GM06990 (cell line): ENCODE results near the gene MLXIP.

Experiments used
- DNase-seq: peaks from one replicate; pipeline ENCODE4 v3.0.0-alpha.2; 2011; ENCODE audit not compliant: insufficient read length; ENCODE audit errors: extremely low read depth
- H3K27me3 ChIP-seq: replicated peaks from 2 replicates; pipeline ENCODE4 v1.6.0; 2011; ENCODE audit warnings: low read length; ENCODE audit not compliant: control insufficient read depth, insufficient read depth
- H3K36me3 ChIP-seq: 2 replicates; pipeline ENCODE4 v1.5.1; 2011; ENCODE audit warnings: low read length; ENCODE audit not compliant: control insufficient read depth, insufficient read depth
- H3K4me3 ChIP-seq: replicated peaks from 2 replicates; pipeline ENCODE4 v1.5.1; 2011; ENCODE audit warnings: low read depth, mild to moderate bottlenecking, control low read depth, low read length
- TF ChIP-seq, protein P1 (sequence below): IDR thresholded peaks from 2 replicates; pipeline ENCODE4 v1.5.1; 2011; ENCODE audit warnings: low read length, control low read depth, mild to moderate bottlenecking, inconsistent platforms; ENCODE audit not compliant: insufficient read depth, poor library complexity, severe bottlenecking

The MLXIP gene

GRCh38 chr12:122148657-122149056, 70.1 kb downstream of the MLXIP start:
- H3K36me3 ChIP-seq, result no peaks in the 10 kb centered on the region
- no peak overlapping the region for H3K4me3 ChIP-seq
- no peaks in the 10 kb centered on the region; the same call in none of the 2 replicates for H3K27me3 ChIP-seq
- TF ChIP-seq, protein P1, sequence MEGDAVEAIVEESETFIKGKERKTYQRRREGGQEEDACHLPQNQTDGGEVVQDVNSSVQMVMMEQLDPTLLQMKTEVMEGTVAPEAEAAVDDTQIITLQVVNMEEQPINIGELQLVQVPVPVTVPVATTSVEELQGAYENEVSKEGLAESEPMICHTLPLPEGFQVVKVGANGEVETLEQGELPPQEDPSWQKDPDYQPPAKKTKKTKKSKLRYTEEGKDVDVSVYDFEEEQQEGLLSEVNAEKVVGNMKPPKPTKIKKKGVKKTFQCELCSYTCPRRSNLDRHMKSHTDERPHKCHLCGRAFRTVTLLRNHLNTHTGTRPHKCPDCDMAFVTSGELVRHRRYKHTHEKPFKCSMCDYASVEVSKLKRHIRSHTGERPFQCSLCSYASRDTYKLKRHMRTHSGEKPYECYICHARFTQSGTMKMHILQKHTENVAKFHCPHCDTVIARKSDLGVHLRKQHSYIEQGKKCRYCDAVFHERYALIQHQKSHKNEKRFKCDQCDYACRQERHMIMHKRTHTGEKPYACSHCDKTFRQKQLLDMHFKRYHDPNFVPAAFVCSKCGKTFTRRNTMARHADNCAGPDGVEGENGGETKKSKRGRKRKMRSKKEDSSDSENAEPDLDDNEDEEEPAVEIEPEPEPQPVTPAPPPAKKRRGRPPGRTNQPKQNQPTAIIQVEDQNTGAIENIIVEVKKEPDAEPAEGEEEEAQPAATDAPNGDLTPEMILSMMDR, result no peak
- no peak for DNase-seq

GRCh38 chr12:122150127-122150681, 71.6 kb downstream of the MLXIP start:
- H3K36me3 ChIP-seq, result no peaks in the 10 kb centered on the region
- H3K27me3 ChIP-seq, result no peaks in the 10 kb centered on the region; the same call in none of the 2 replicates
- TF ChIP-seq, protein P1, result no peak
- no peak for DNase-seq
- H3K4me3 ChIP-seq, result no peak overlapping the region

DNA sequence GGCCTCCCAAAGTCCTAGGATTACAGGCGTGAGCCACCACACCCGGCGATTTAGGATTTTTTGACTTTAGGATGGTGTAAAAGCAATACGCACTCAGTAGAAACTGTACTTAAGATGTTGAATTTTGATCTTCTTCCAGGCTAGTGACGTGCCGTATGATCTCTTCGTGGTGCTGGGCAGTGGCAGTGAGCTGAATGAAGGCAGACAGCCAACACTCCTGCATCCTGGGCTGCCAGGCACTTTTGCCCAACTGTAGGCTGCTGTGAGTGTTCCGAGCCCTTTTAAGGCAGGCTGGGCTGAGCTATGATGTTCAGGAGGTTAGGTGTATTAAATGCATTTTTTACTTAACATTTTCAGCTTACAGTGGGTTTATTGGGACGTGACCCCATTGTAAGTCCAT, 74.2 kb downstream of the MLXIP start:
- H3K36me3 ChIP-seq, result no peaks in the 10 kb centered on the region
- no peak overlapping the region for H3K4me3 ChIP-seq
- H3K27me3 ChIP-seq, result no peaks in the 10 kb centered on the region; the same call in none of the 2 replicates
- DNase-seq, result no peak
- TF ChIP-seq, protein P1, result no peak

DNA sequence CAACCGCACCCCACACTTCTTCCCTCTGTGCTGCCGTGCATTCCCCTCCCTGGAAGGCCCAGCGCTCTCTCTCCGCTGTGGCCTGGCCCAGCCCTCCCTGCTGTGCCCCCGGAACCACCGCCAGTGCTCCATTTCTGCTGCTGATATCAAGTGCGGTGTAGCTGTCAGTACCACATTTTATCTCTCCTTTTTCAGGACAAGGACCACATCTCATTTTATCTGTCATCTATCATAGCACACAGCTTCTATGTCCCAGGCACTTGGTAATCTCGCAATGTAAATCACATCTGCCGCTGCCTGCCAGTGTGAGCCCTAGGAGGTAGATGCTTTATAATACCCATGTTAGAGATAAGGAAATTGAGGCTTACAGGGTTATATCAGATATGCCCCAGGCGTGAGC, 77.1 kb downstream of the MLXIP start:
- no peak for DNase-seq
- no peak overlapping the region for H3K4me3 ChIP-seq
- no peaks in the 10 kb centered on the region for H3K36me3 ChIP-seq
- H3K27me3 ChIP-seq, result no peaks in the 10 kb centered on the region
- TF ChIP-seq, protein P1, result no peak

GRCh38 chr12:122158700-122159285, 80.2 kb downstream of the MLXIP start:
- no peak for DNase-seq
- TF ChIP-seq, protein P1, result no peak
- no peak overlapping the region for H3K4me3 ChIP-seq

More at GRCh38 chr12:122158700-122159285, 80.2 kb downstream of the MLXIP start:
- Histone ChIP-seq H3K27me3 (no peaks in the 10 kb centered on the region), H3K36me3 (no peaks in the 10 kb centered on the region)
